ENCODE data around the gene MED27.
"Not testable (repeated sequence)": the region's sequence is repeated elsewhere in the genome, so short reads cannot be mapped to it uniquely, and the experiment has no call there.

The MED27 gene

DNA sequence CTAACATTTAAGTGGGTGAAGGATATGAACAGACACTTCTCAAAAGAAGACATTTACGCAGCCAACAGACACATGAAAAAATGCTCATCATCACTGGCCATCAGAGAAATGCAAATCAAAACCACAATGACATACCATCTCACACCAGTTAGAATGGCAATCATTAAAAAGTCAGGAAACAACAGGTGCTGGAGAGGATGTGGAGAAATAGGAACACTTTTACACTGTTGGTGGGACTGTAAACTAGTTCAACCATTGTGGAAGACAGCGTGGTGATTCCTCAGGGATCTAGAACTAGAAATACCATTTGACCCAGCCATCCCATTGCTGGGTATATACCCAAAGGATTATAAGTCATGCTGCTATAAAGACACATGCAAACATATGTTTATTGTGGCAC, 69.5 kb downstream of the MED27 start:
- H3K9me3 ChIP-seq (ENCODE audit: control insufficient read depth, low read length); H3K4me1 ChIP-seq (ENCODE audit: control insufficient read depth, insufficient read depth, low read length); H3K27me3 ChIP-seq (ENCODE audit: control insufficient read depth, insufficient read depth, low read length, poor library complexity, severe bottlenecking); H3K4me3 ChIP-seq (ENCODE audit: insufficient read depth, low read depth, low read length); H3K27ac ChIP-seq (ENCODE audit: insufficient read depth, low read depth, low read length, poor library complexity, severe bottlenecking); H3K36me3 ChIP-seq (ENCODE audit: control insufficient read depth, insufficient read depth, low read length): not testable (repeated sequence)
- no CpG with 5 or more reads among the region's 2 CpGs for WGBS, 2 experiments

DNA sequence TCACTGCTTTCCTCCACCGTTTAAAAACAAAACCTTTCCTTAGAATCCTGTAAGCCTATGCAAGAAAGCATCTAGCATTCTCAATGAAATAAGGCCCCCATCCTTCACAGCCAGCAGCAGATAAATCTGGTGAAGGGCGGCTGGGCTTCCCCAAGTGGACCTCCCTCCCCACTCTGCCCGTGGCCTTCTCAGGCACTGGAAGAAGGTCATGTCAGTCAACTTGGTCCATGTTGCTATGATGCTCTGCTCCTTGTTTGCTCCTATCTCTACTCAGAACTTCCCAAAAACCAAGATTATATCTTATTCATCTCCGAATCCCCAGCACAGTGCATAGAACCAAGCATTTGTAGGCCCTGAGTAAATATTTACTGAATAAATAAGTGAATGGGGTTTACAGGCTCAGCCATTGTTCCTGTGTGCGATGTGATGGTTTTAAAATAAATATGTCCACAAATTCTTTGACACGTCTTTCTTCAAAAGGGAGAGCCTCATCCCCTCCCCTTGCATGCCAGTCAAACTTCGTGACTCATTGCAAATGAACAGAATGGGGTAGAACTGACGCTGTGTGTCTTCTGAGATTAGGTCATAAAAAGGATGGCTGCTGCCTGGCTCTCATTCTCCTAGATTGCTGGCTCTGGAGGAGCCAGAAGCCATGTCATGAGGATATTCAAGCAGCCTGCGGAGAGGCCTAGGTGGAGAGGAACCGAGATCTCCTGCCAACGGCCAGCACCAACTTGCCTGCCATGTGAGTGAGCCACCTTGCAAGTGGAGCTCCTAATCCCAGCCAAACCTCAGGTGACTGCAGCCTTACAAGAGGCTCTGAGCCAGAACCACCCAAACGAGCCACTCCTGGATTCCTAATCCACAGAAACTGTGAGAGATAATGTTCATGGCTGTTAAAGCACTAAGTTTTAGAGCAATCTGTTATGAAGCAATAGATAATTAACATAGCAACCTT, 70.5 kb downstream of the MED27 start:
- H3K27ac ChIP-seq (ENCODE audit: insufficient read depth, low read depth, low read length, poor library complexity, severe bottlenecking): no peak overlapping the region
- no peaks in the 10 kb centered on the region for H3K36me3 ChIP-seq (ENCODE audit: control insufficient read depth, insufficient read depth, low read length)
- peaks cover 6% of the 10 kb centered on the region for H3K4me1 ChIP-seq (ENCODE audit: control insufficient read depth, insufficient read depth, low read length)
- no peaks in the 10 kb centered on the region for H3K9me3 ChIP-seq (ENCODE audit: control insufficient read depth, low read length)
- 93% methylated on average over 11 to 12 of the region's 12 CpGs for WGBS, 2 experiments
- no peaks in the 10 kb centered on the region for H3K27me3 ChIP-seq (ENCODE audit: control insufficient read depth, insufficient read depth, low read length, poor library complexity, severe bottlenecking)
- H3K4me3 ChIP-seq (ENCODE audit: insufficient read depth, low read depth, low read length): no peak overlapping the region

DNA sequence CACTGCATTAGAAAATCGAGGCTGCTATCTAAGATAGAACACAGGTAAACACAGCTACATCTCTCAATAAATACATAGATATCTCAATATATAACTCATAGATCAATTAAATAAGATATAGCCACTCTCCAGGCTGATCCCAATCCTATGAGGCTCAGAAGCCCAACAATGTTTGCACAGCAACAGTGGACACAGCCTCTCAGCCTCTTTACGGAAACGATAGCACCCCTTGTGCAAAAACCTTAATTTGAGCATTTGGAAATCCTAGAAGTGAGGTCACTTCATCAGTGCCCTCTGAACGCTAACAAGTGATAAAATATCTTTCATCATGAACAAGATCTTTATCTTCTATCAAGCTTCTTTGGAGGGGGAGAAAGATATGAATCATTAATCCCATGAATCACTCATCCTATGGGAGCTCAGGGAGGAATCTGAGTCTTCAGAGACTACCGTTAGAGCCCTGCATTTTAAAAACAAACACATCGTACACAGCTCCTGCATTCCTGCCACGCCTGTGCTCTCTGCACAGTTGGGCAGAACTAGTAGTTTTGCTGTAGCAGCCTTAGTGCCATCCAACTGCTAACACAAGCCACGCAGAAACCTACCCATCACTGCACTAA, 71.4 kb downstream of the MED27 start:
- Histone ChIP-seq H3K27ac (ENCODE audit: insufficient read depth, low read depth, low read length, poor library complexity, severe bottlenecking) (no peak overlapping the region), H3K4me3 (ENCODE audit: insufficient read depth, low read depth, low read length) (no peak overlapping the region), H3K4me1 (ENCODE audit: control insufficient read depth, insufficient read depth, low read length) (peaks cover 13% of the 10 kb centered on the region), H3K27me3 (ENCODE audit: control insufficient read depth, insufficient read depth, low read length, poor library complexity, severe bottlenecking) (no peaks in the 10 kb centered on the region), H3K9me3 (ENCODE audit: control insufficient read depth, low read length) (no peaks in the 10 kb centered on the region), H3K36me3 (ENCODE audit: control insufficient read depth, insufficient read depth, low read length) (no peaks in the 10 kb centered on the region)
- 91 to 94% methylated on average over 8 of the region's 8 CpGs for WGBS, 2 experiments

DNA sequence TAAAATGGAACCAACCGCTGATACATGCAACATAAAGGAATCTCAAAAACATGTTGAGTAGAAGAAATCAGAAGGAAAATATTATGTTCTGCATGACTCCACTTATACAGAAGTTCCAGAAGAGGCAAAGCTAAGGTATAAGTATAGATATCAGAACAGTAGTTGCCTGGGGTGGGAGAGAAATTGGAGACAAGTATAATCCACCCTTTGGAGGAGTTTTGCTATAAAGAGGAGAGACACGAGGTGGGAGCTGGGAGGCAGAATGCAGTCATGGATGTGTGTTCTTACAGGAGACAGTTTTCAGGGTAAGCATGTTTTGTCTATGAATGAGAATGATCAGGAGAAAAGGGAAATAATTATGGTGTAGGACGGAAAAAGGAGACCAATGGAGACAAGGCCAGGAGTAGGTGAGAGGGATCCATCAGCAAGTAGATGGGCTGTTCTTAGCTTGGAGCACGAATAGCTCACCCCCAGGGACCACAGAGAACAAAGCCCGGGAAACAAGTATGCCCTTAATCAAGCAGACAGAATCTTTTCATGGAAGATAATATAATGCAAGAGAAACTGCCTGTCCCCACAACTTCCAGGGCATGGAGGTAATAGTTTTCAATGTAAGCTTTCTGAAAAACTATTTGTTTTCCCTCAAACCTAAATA, 72.2 kb downstream of the MED27 start:
- Histone ChIP-seq H3K4me1 (ENCODE audit: control insufficient read depth, insufficient read depth, low read length) (peaks cover 20% of the 10 kb centered on the region), H3K9me3 (ENCODE audit: control insufficient read depth, low read length) (no peaks in the 10 kb centered on the region), H3K4me3 (ENCODE audit: insufficient read depth, low read depth, low read length) (no peak overlapping the region), H3K27ac (ENCODE audit: insufficient read depth, low read depth, low read length, poor library complexity, severe bottlenecking) (no peak overlapping the region), H3K27me3 (ENCODE audit: control insufficient read depth, insufficient read depth, low read length, poor library complexity, severe bottlenecking) (no peaks in the 10 kb centered on the region), H3K36me3 (ENCODE audit: control insufficient read depth, insufficient read depth, low read length) (no peaks in the 10 kb centered on the region)
- WGBS, 2 experiments: 77% methylated on average over 4 to 5 of the region's 5 CpGs

DNA sequence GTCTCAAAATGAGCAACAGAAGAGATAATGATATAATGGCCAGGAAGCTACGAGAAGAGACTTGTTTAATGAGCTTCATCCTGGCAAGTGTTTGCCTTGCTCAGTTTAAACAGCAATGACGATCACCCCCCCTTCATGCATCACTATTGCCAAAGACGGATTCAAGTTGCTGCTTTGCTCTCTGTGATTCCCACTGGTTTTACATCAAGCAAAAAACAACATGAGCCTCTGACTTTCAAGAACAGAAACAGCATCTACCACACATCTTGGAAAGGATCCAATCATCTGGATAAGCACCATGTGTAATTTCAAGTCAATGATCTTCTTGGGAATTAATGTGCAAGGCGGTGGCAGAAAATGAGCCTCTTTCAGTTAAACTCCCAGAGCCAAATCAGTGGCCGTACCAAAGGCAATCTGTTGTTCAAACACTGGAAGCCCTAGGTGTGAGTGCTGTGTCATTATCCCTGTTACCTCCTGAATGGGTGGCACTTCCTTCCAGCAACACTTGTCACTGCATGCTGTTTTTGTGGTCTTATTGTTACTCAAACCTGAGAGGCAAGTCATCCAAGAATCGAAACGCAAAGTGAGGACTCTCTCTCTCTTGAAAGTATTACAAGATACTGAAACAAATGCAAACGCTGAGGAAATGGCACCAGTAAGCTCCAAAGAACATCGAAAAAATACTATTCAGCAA, 72.8 kb downstream of the MED27 start:
- H3K27ac ChIP-seq (ENCODE audit: insufficient read depth, low read depth, low read length, poor library complexity, severe bottlenecking): no peak overlapping the region
- H3K36me3 ChIP-seq (ENCODE audit: control insufficient read depth, insufficient read depth, low read length): no peaks in the 10 kb centered on the region
- H3K4me1 ChIP-seq (ENCODE audit: control insufficient read depth, insufficient read depth, low read length): peaks cover 21% of the 10 kb centered on the region
- 76 to 79% methylated on average over 9 of the region's 9 CpGs for WGBS, 2 experiments
- no peak overlapping the region for H3K4me3 ChIP-seq (ENCODE audit: insufficient read depth, low read depth, low read length)
- H3K27me3 ChIP-seq (ENCODE audit: control insufficient read depth, insufficient read depth, low read length, poor library complexity, severe bottlenecking): no peaks in the 10 kb centered on the region
- H3K9me3 ChIP-seq (ENCODE audit: control insufficient read depth, low read length): no peaks in the 10 kb centered on the region

DNA sequence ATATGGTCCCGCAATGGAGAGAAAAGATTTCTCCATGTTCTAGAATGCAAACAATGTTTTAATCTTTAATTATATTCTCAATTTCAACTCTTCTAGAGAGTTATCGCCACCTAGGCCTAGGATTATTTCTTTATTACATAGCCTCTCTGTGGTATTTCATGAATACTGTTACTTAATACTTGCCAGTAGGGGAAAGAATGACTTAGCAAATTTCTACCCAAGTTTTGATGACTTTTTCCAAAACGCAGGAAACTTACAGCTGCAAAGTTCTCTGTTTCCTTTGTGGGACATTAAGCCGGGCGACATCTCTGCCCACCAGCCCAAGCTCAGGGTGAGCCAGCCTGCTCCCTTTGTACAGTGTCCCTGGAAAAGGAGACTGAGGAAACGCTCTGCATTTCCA, 73.8 kb downstream of the MED27 start:
- Histone ChIP-seq H3K9me3 (ENCODE audit: control insufficient read depth, low read length) (no peaks in the 10 kb centered on the region), H3K27me3 (ENCODE audit: control insufficient read depth, insufficient read depth, low read length, poor library complexity, severe bottlenecking) (no peaks in the 10 kb centered on the region), H3K4me3 (ENCODE audit: insufficient read depth, low read depth, low read length) (no peak overlapping the region), H3K4me1 (ENCODE audit: control insufficient read depth, insufficient read depth, low read length) (peaks cover 21% of the 10 kb centered on the region), H3K27ac (ENCODE audit: insufficient read depth, low read depth, low read length, poor library complexity, severe bottlenecking) (no peak overlapping the region), H3K36me3 (ENCODE audit: control insufficient read depth, insufficient read depth, low read length) (no peaks in the 10 kb centered on the region)
- WGBS, 2 experiments: 90 to 95% methylated on average over 4 to 6 of the region's 6 CpGs

DNA sequence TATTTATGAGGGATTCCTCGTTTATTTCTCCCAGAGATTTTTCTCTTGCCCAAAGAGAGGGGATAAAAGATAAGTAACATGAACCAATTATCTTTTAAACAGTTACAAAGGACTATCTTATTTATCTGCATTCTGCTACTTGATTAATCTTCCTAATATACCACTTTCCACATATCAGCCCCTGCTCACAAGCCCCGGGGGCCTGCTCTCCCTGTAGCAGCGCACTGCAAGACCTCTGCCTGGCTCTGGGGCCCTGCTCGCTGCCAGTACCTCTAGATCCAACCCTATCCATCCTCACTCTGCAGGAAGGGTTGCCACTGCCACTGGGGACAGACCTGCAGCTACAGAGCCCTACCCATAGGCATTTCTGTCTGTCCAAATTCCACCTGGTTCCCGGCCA, 75.3 kb downstream of the MED27 start:
- no peaks in the 10 kb centered on the region for H3K27me3 ChIP-seq (ENCODE audit: control insufficient read depth, insufficient read depth, low read length, poor library complexity, severe bottlenecking)
- H3K27ac ChIP-seq (ENCODE audit: insufficient read depth, low read depth, low read length, poor library complexity, severe bottlenecking): no peak overlapping the region
- peaks cover 21% of the 10 kb centered on the region for H3K4me1 ChIP-seq (ENCODE audit: control insufficient read depth, insufficient read depth, low read length)
- WGBS, 2 experiments: 84 to 88% methylated on average over 4 to 5 of the region's 5 CpGs
- H3K9me3 ChIP-seq (ENCODE audit: control insufficient read depth, low read length): no peaks in the 10 kb centered on the region
- H3K36me3 ChIP-seq (ENCODE audit: control insufficient read depth, insufficient read depth, low read length): no peaks in the 10 kb centered on the region
- H3K4me3 ChIP-seq (ENCODE audit: insufficient read depth, low read depth, low read length): no peak overlapping the region

DNA sequence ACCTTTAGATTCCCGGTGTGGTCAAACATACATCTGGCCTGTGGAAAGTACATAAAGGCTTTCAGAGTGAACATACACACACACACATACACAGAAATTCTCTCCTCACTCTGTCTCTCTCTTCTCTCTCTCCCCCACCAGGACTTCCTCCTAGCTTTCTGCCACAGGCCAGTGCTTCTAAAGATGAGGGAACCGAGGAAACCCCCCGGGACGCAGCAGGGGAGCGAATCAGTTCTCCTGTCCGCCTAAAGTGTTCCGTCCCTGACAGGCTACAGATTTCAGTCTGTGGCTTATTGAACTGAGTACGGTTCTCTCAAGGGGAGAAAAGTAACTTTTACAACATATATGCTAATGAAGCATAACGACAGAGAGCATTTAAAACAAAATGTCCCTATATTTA, 75.8 kb downstream of the MED27 start:
- Histone ChIP-seq H3K9me3 (ENCODE audit: control insufficient read depth, low read length) (no peaks in the 10 kb centered on the region), H3K27me3 (ENCODE audit: control insufficient read depth, insufficient read depth, low read length, poor library complexity, severe bottlenecking) (no peaks in the 10 kb centered on the region), H3K36me3 (ENCODE audit: control insufficient read depth, insufficient read depth, low read length) (no peaks in the 10 kb centered on the region), H3K4me3 (ENCODE audit: insufficient read depth, low read depth, low read length) (no peak overlapping the region), H3K27ac (ENCODE audit: insufficient read depth, low read depth, low read length, poor library complexity, severe bottlenecking) (no peak overlapping the region), H3K4me1 (ENCODE audit: control insufficient read depth, insufficient read depth, low read length) (peaks cover 21% of the 10 kb centered on the region)
- 67 to 70% methylated on average over 7 to 9 of the region's 9 CpGs for WGBS, 2 experiments

DNA sequence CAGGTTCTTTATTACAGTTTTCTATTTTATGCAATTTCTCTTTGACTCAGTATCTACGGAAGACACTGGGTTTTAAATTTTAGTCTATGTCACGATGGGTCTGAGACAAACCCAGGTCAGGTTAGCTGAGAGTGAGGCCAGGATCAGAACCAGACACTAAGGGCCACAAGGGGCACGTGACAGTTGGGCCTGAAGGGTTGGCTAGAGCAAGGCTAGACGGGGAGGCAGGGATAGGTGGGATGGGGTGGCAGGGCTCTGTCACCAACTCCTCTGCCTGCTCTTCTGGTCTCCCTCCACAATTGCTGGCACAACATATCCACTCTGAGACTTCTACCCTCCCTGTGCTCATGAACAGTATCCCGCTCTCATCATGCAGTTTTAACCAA, 76.4 kb downstream of the MED27 start:
- Histone ChIP-seq H3K27ac (ENCODE audit: insufficient read depth, low read depth, low read length, poor library complexity, severe bottlenecking) (no peak overlapping the region), H3K27me3 (ENCODE audit: control insufficient read depth, insufficient read depth, low read length, poor library complexity, severe bottlenecking) (no peaks in the 10 kb centered on the region), H3K4me3 (ENCODE audit: insufficient read depth, low read depth, low read length) (no peak overlapping the region), H3K36me3 (ENCODE audit: control insufficient read depth, insufficient read depth, low read length) (no peaks in the 10 kb centered on the region), H3K4me1 (ENCODE audit: control insufficient read depth, insufficient read depth, low read length) (peaks cover 21% of the 10 kb centered on the region), H3K9me3 (ENCODE audit: control insufficient read depth, low read length) (no peaks in the 10 kb centered on the region)
- WGBS, 2 experiments: 61 to 83% methylated on average over 4 to 5 of the region's 5 CpGs
